D721Med (cell line): Measurements from ENCODE around the gene DRD4.

Source experiments
- DNase-seq: peaks from one replicate; pipeline ENCODE4 v3.0.0; 2011; ENCODE audit warnings: low spot score; ENCODE audit not compliant: insufficient read length
- FAIRE-seq: peaks from 2 replicates; lab custom pipeline; 2011; peaks lifted over from hg19 to GRCh38; lab: Jason Lieb, UNC
- CTCF ChIP-seq: IDR thresholded peaks from 2 replicates; pipeline ENCODE4 v1.5.1; 2012; ENCODE audit warnings: mild to moderate bottlenecking, control low read depth; ENCODE audit not compliant: insufficient read depth; ENCODE audit errors: missing control alignments

Gene DRD4

GRCh38 chr11:593347-593746 is 43.7 kb upstream of the DRD4 start:
- TF ChIP-seq CTCF, result no peak
- no peak for FAIRE-seq
- DNase-seq, result no peak

GRCh38 chr11:595400-595799 is 41.7 kb upstream of the DRD4 start:
- FAIRE-seq (no peak), DNase-seq (no peak)
- no peak for TF ChIP-seq CTCF

- no peak for DNase-seq
- FAIRE-seq, result no peak
- no peak for TF ChIP-seq CTCF
Observed at GRCh38 chr11:596374-596773, 40.7 kb upstream of the DRD4 start.

GRCh38 chr11:597166-597725 is 39.8 kb upstream of the DRD4 start:
- DNase-seq (no peak), FAIRE-seq (no peak)
- no peak for TF ChIP-seq CTCF

- DNase-seq (no peak), FAIRE-seq (no peak)
- no peak for TF ChIP-seq CTCF
Observed at GRCh38 chr11:598005-598680, 38.9 kb upstream of the DRD4 start.

GRCh38 chr11:601573-602245 is 35.4 kb upstream of the DRD4 start:
- DNase-seq, result no peak
- TF ChIP-seq CTCF, result no peak
- FAIRE-seq, result no peak

GRCh38 chr11:603154-603553 is 33.9 kb upstream of the DRD4 start:
- TF ChIP-seq CTCF, result no peak
- no peak for DNase-seq
- FAIRE-seq, result no peak
